Aorta (tissue), 5 donors: ENCODE measurements around the gene ITM2A. TPM values are rescaled to one million over a fixed set of nuclear protein-coding genes. Genes with fewer than 3 reads are reported as not detected.

Source experiments
- ATAC-seq: fragments of 200-7000 bp; cut with Tn5 transposase; one replicate; pipeline ENCODE4 v1.9.1; 2022; ENCODE audit warnings: moderate library complexity; ENCODE audit not compliant: low FRiP score
- DNase-seq, 2 donors: peaks; one replicate each; pipeline ENCODE4 v3.0.0-alpha.2; 2020
- H3K27ac ChIP-seq, 2 donors: one replicate each; pipeline ENCODE4 v1.5.1; 2013; ENCODE audit warnings: low read length in 2 of 2, mild to moderate bottlenecking in 2 of 2, moderate library complexity in 2 of 2, control low read depth in 1 of 2, inconsistent platforms in 1 of 2, low read depth in 1 of 2
- H3K27me3 ChIP-seq, 2 donors: one replicate each; pipeline ENCODE4 v1.6.1; 2013; ENCODE audit warnings: control low read depth in 1 of 2, low read length in 1 of 2, mild to moderate bottlenecking in 1 of 2, moderate library complexity in 1 of 2; ENCODE audit not compliant: insufficient read depth in 2 of 2, control insufficient read depth in 1 of 2
- H3K36me3 ChIP-seq, 2 donors: one replicate each; pipeline ENCODE4 v1.6.1; 2013; ENCODE audit warnings: control low read depth in 1 of 2, low read length in 1 of 2, mild to moderate bottlenecking in 1 of 2; ENCODE audit not compliant: insufficient read depth in 2 of 2, control insufficient read depth in 1 of 2
- H3K4me1 ChIP-seq, 2 donors: one replicate each; pipeline ENCODE4 v1.6.1; 2013; ENCODE audit warnings: low read length in 2 of 2, control low read depth in 1 of 2, mild to moderate bottlenecking in 1 of 2, moderate library complexity in 1 of 2; ENCODE audit not compliant: insufficient read depth in 2 of 2, control insufficient read depth in 1 of 2
- H3K4me3 ChIP-seq, 2 donors: one replicate each; pipeline ENCODE4 v1.5.1; 2013; ENCODE audit warnings: low read length in 2 of 2, control low read depth in 1 of 2, mild to moderate bottlenecking in 1 of 2
- H3K9me3 ChIP-seq: one replicate; pipeline ENCODE4 v1.6.1; 2013; ENCODE audit warnings: mild to moderate bottlenecking, low read length; ENCODE audit not compliant: control insufficient read depth
- WGBS, 2 donors: extraction: QIAGEN DNeasy Blood & Tissue Kit; methylation state at CpG; one replicate each; pipeline ENCODE4 v1.1.7; 2013; 5-methylcytosine and 5-hydroxymethylcytosine counted together
- intact Hi-C, 2 donors: fragments of 100-400 bp; cut with DNase I; formaldehyde crosslinking; loops; one replicate each; pipeline versions ENCODE4 v1.14.2 to v1.15.0; 2022
- long read RNA-seq, 2 donors: library from polyadenylated mRNA; unstranded; transcript quantifications; one replicate each; pipeline ENCODE4 v2.0.0, GENCODE V29; 2020 to 2021
- polyA plus RNA-seq, 2 donors: library from polyadenylated mRNA; stranded (reverse); fragments of 200-250 nt; gene quantifications; one replicate each; pipeline ENCODE4 v1.2.3, GENCODE V29; 2013
- total RNA-seq, 2 donors: library from RNA; stranded (reverse); fragmentation: NEBNext Ultra II Directional; extraction: Animal tissue kit (Norgen Biotek cat#: 25700); gene quantifications; one replicate each; pipeline ENCODE4 v1.2.1, GENCODE V29; 2021
- donor health status: healthy with polysubstance abuse.
- donor health status: Bipolar disorder and iron deficiency.
- donor health status: DM: no; HTN: no; CAD: no.
- donor health status: DM: no; HTN: no; CAD: no.
- donor health status: DM: yes; HTN: yes; CAD: no.

The ITM2A gene
- 100 to 1,000 TPM in 1 of 2 donors, 10 to 100 TPM in 1; 40.7 to 153 TPM for total RNA-seq
- 1 to 10 TPM; 1.6 to 2.8 TPM for polyA plus RNA-seq
- long read RNA-seq, donor 1, transcript ITM2A-202 (5 exons, 1,698 nt): minor isoform, 5 of 77 reads
- long read RNA-seq, donor 1, transcript ITM2A-201 (6 exons, 1,641 nt): major isoform, 62 of 77 reads
- long read RNA-seq, donor 1, partial matches to known transcripts: 0 of 77 reads
- long read RNA-seq, donor 1, other reads (novel, unspliced or antisense): 10 of 77 reads
- long read RNA-seq, donor 2, transcript ITM2A-201 (6 exons, 1,641 nt): major isoform, 53 of 64 reads
- long read RNA-seq, donor 2, partial matches to known transcripts: 6 of 64 reads
- long read RNA-seq, donor 2, other reads (novel, unspliced or antisense): 4 of 64 reads

GRCh38 chrX:79366873-79367749 is at the start of gene ITM2A:
TSS of gene ITM2A (minus strand) at chrX:79367334. CDS start at chrX:79367215, 119 bp downstream.
- H3K27ac ChIP-seq: no peak within 1 kb of the TSS
- peak within 1 kb of the TSS in 1 of 2 donors; percentile 27 for H3K4me3 ChIP-seq
- H3K36me3 ChIP-seq: no peaks in the 10 kb centered on the region
- no peaks in the 10 kb centered on the region for H3K9me3 ChIP-seq
- H3K27me3 ChIP-seq: no peaks in the 10 kb centered on the region
- ATAC-seq (peak; percentile 79), DNase-seq (peak; percentile 44 to 81)
- WGBS, 2 donors: 6 to 24% methylated on average over 36 to 38 of the region's 38 CpGs
- H3K4me1 ChIP-seq: no peaks in the 10 kb centered on the region
- intact Hi-C loops: no loop called here

DNA sequence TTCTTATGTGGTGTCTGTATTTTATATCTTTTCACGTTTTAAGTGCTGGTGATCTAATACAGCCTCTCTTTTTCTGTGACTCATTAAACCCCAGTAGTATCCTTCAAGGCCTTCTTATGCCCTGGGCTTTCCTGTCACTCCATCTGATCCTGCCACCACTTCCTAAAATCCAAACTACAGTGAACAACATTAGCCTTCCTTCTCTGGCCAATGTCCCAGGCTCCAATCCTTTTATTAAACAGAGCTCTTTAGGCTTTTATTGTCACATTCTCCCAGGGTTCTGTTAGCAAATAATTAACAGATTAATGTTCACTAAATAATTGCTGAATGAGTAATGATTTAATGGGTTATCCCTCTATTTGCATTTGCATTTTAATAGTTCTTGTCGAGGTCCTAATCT is 47.9 kb upstream of the ITM2A start:
- no peak for ATAC-seq
- Histone ChIP-seq H3K27me3 (no peaks in the 10 kb centered on the region), H3K27ac (no peak overlapping the region), H3K36me3 (no peaks in the 10 kb centered on the region), H3K4me1 (no peaks in the 10 kb centered on the region), H3K4me3 (no peak overlapping the region), H3K9me3 (no peaks in the 10 kb centered on the region)
- intact Hi-C loops: no loop called here
- no peak for DNase-seq
- 42 to 72% methylated on average over 2 of the region's 2 CpGs for WGBS, 2 donors

GRCh38 chrX:79413963-79414362 is 46.8 kb upstream of the ITM2A start:
- H3K27me3 ChIP-seq: no peaks in the 10 kb centered on the region
- H3K4me3 ChIP-seq: no peak overlapping the region
- no peaks in the 10 kb centered on the region for H3K9me3 ChIP-seq
- WGBS, 2 donors: 48 to 69% methylated on average over 7 of the region's 7 CpGs
- intact Hi-C loops: no loop called here
- no peak overlapping the region for H3K27ac ChIP-seq
- no peaks in the 10 kb centered on the region for H3K36me3 ChIP-seq
- DNase-seq (no peak), ATAC-seq (no peak)
- no peaks in the 10 kb centered on the region for H3K4me1 ChIP-seq

- WGBS, 2 donors: 5 to 13% methylated on average over 6 of the region's 6 CpGs
- Histone ChIP-seq H3K27me3 (no peaks in the 10 kb centered on the region), H3K36me3 (no peaks in the 10 kb centered on the region), H3K4me3 (no peak overlapping the region), H3K4me1 (no peaks in the 10 kb centered on the region), H3K27ac (no peak overlapping the region), H3K9me3 (no peaks in the 10 kb centered on the region)
- DNase-seq (no peak), ATAC-seq (no peak)
- intact Hi-C loops: no loop called here
Measured at GRCh38 chrX:79412972-79413371, 45.8 kb upstream of the ITM2A start.

GRCh38 chrX:79412166-79412565 is 45.0 kb upstream of the ITM2A start:
- H3K4me1 ChIP-seq: no peaks in the 10 kb centered on the region
- no peaks in the 10 kb centered on the region for H3K27me3 ChIP-seq
- H3K36me3 ChIP-seq: no peaks in the 10 kb centered on the region
- ATAC-seq (no peak), DNase-seq (no peak)
- intact Hi-C loops: no loop called here
- no peak overlapping the region for H3K4me3 ChIP-seq
- 7 to 11% methylated on average over 3 of the region's 3 CpGs for WGBS, 2 donors
- no peak overlapping the region for H3K27ac ChIP-seq
- no peaks in the 10 kb centered on the region for H3K9me3 ChIP-seq

DNA sequence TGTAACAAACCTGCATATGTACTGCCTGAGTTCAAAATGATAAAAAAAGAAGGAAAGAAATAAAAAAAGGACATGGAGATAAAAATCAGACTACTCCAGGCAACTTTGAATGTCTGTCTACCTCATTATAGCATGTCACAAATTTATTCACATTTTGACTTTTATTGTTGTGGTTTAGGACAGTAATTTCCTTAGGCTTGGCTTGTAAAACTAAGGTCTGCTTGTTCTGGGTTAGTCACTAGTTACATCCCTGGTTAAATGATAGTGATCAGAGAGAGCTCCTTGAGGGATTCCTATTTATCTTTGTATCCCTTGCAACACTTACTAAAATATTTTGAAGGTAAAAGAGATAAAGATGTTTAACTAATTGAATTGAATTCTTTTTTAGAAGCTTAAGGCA is 42.5 kb upstream of the ITM2A start:
- no peaks in the 10 kb centered on the region for H3K9me3 ChIP-seq
- ATAC-seq (no peak), DNase-seq (no peak)
- no peak overlapping the region for H3K4me3 ChIP-seq
- intact Hi-C loops: no loop called here
- no peaks in the 10 kb centered on the region for H3K36me3 ChIP-seq
- H3K27me3 ChIP-seq: no peaks in the 10 kb centered on the region
- H3K4me1 ChIP-seq: no peaks in the 10 kb centered on the region
- H3K27ac ChIP-seq: no peak overlapping the region

- WGBS, 2 donors: 65 to 88% methylated on average over 3 of the region's 3 CpGs
- Histone ChIP-seq H3K9me3 (no peaks in the 10 kb centered on the region), H3K27me3 (no peaks in the 10 kb centered on the region), H3K27ac (no peak overlapping the region), H3K36me3 (no peaks in the 10 kb centered on the region), H3K4me3 (no peak overlapping the region), H3K4me1 (no peaks in the 10 kb centered on the region)
- intact Hi-C loops: no loop called here
- ATAC-seq (no peak), DNase-seq (no peak)
Measured at GRCh38 chrX:79408623-79409322, 41.6 kb upstream of the ITM2A start.

DNA sequence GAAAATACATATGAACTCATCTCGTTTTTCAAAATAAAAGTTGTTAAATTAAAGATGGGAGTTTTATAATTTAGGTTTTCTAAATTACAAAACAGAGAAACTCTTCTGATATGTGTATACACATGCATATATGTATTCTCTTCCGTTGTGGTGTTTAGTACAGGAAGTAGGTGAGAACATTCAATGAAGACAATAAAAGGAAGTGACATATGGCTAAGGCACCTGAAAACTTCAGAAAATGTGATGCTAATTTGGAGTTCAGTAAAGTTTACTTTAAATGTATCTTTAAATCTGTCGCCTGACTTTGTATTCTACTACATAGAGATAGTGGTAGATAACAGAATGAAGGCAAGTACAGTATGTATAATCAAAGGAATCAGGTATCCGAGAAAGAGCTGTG is 33.5 kb upstream of the ITM2A start:
- Histone ChIP-seq H3K27ac (no peak overlapping the region), H3K27me3 (no peaks in the 10 kb centered on the region), H3K36me3 (no peaks in the 10 kb centered on the region), H3K4me1 (no peaks in the 10 kb centered on the region), H3K4me3 (no peak overlapping the region), H3K9me3 (no peaks in the 10 kb centered on the region)
- DNase-seq (no peak), ATAC-seq (no peak)
- intact Hi-C loops: no loop called here
- WGBS, 2 donors: 69 to 86% methylated on average over 4 of the region's 4 CpGs
